HG03064 (cell line): ENCODE measurements around the gene PATE1.
"Not testable (repeated sequence)": the region's sequence is repeated elsewhere in the genome, so short reads cannot be mapped to it uniquely, and the experiment has no call there.

Experiments used
- ATAC-seq: cut with Tn5 transposase; IDR thresholded peaks from one replicate; pipeline ENCODE4 v1.9.1; 2021; ENCODE audit warnings: low read depth; ENCODE audit not compliant: unreplicated experiment

The PATE1 gene, protein sequence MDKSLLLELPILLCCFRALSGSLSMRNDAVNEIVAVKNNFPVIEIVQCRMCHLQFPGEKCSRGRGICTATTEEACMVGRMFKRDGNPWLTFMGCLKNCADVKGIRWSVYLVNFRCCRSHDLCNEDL

DNA sequence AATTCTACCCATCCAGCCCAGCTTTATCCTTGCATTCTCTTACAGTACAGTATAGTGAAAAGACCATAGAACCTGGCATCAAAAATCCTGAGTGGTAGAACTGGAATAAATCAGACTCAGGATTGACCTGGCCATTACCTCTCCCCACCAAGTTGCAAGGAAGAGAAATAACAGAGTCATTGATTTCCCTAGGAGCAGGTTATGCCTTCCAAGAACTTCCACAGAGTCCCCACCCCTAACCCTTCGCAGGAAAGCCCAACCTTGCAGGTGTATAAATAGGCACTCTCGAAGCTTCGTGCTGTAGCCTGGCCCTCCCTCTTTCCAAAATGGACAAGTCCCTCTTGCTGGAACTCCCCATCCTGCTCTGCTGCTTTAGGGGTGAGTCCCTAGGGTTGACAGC lies at the start of gene PATE1:
PATE1 (plus strand) TSS at position 301 of the 400 bp plus-strand sequence; CDS start at position 327, 26 bp downstream.
- no peak for ATAC-seq

DNA sequence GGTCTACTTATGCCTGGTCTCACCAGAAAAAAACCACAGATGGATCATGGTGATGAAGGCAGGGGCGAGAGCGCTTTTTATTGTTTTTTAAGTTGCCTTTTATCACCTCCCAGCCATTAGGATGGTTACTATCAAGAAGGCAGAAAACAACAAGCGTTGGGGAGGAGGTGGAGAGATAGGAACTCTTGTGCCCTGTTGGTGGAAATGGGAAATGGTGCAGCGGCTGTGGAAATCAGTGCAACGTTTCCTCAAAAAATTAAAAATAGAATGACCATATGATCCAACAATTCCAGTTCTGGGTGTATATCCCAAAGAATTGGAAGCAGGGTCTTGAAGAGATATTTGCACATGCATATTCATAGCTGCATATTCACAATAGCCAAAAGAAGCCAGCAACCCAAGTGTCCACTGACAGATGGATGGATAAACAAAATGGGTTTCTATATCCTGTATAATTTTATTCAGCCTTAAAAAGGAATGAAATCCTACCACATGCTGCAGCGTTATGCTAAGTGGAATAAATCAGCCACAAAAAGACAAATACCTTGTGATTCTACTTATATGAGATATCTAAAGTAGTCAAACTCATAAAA lies 45.0 kb upstream of the PATE1 start:
- no peak for ATAC-seq

DNA sequence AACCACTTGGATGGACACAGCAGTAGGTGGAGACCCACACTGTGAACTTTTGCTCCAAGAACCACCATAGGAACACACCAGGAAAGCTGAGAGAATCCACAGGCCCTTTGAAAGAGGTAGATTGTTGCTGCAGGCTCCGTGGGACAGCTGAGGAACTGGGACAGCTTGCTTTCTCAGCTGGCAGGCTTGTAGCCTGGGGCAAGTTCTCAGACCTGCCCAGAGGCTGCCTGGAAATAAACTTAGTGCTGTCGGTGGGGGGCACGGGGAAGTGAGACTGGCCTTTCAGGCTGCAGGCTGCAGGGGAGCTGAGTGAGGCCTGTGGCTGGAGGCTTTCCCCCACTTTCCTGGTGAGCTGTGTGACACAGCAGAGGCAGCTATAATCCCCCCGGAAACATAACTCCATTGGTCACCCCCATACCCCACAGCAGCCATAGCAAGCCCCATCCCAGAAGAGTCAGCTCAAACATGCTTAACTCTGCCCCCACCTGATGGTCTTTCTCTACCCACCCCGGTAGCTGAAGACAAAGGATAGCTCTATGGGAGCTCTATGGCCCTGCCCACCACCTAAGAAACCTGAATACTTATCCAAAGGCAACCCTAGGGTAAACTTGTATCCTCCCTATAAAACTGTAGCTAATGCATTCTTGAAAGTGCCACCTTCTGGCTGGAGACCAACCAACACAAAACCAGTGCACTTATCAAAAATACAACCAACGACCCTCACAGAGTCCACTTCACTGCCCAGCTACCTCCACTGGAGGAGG lies 44.0 kb upstream of the PATE1 start:
- no peak for ATAC-seq

DNA sequence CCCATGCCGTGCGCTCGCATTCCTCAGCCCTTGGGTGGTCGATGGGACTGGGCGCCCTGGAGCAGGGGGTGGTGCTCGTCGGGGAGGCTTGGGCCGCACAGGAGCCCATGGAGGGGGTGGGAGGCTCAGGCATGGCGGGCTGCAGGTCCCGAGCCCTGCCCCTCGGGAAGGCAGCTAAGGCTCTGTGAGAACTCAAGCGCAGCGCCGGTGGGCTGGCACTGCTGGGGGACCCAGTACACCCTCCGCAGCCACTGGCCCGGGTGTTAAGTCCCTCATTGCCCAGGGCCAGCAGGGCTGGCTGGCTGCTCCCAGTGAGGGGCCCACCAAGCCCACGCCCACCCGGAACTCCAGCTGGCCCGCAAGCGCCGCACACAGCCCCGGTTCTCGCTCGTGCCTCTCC lies 41.4 kb upstream of the PATE1 start:
- ATAC-seq, result not testable (repeated sequence)

DNA sequence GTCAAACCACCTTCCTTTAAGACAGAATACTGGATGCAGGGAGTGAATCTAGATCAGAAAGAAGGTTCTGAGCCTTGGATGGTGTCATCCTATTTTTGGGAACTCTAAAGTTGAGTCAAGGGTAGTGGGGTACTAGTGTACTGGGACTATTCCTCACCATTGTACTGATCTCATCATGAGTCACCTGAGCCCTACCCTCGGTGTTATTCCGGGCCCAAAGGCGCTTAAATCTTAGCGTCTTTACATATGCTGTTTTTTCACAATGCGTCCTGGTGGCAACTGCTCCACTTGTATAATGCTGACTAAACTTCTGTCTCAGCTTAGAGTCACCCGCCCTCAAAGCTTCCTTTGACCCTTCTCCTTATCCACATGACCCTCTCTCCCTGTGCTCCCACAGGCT lies 25.3 kb upstream of the PATE1 start:
- no peak for ATAC-seq

DNA sequence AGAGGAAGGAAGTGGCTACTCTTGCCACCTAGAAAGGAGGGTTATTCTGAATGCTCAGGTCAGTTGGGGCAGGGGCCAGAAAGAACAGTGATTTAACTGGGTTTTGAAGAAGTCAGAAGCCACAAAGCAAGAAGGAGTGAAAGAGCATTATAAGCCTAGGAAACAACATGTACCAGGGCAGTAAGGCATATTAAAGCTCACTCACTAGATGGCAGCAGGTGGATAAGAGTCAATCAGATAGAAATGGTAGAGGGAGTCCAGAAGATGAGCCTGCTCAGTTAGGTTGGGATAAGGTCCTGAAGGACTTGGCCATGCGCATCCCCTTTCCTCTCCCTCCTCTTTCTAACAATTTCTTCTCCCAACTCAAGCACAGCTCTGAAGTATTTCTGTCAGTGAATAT lies 22.0 kb upstream of the PATE1 start:
- ATAC-seq, result no peak

DNA sequence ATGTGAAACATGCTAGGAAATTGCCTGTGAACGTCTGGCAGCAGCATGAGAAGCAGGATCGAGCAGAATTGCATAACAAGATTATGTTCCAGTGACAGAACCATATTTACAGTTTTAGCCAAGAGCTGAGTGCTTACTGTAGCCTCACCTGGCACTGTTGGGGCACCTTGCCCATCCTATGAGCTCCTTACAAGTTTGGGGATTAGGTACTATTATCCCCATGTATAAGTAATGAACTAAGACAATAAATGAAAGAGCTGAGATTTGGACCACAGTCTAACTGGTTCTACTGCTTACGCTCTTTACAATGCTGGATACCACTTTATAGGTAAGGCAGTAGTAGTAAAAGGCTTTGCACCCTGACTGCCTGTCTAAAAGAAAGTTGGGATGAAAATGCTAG lies 17.1 kb upstream of the PATE1 start:
- no peak for ATAC-seq

DNA sequence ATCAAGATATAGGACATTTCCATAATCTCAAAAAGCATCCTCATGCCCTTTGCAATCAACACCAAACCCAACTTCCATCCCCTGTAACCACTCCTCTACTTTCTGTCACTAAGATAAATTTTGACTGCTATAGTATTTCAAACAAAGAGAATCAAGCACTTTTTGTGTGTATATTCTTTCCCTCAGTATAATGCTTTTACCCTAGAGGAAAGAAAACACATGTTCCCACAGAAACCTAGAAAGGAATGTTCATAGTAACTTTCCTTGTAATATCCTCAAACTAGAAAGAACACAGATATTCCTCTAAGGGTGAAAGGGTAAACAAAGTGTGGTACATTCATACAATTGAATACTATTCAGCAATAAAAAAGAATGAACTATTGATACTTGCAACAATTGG lies 5.5 kb upstream of the PATE1 start:
- ATAC-seq, result no peak

DNA sequence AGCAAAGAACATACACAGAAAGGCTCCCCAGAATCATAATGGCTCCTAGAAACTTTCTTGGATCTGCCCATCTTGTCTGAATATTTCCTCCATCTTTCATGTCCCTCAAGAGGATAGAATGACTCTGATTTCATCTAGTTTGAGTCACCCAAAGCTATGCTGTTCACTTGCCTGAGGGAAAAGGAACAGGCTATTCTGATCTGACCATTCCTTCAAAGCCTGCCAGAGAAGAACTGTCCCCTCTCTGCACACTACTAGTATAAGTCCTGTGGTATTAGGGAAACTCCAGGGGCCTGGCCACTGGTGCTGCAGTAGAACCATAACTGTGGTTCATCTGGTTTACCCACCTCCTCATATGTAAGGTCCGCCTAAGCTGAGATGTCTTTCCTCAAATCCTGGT lies 2.4 kb upstream of the PATE1 start:
- no peak for ATAC-seq

DNA sequence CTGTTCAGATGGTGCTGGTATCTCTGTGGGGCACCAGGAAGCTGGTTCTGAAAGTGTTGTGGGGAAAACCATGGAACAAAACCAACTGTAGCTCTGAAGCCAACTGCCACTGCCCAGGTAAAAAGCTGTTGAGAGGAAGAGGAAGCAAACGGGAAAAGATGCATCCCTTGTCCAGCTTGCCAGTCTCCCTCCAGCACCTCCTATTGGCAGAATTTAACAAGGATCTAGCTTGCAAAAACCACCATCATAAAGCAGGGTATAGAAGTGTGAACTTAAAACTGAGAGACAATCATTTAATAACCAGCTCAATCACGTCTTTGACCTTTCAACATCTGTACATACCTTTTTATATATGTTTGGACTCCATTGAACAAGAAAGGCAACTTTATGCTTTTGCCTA lies 4.5 kb downstream of the PATE1 start:
- ATAC-seq, result no peak

DNA sequence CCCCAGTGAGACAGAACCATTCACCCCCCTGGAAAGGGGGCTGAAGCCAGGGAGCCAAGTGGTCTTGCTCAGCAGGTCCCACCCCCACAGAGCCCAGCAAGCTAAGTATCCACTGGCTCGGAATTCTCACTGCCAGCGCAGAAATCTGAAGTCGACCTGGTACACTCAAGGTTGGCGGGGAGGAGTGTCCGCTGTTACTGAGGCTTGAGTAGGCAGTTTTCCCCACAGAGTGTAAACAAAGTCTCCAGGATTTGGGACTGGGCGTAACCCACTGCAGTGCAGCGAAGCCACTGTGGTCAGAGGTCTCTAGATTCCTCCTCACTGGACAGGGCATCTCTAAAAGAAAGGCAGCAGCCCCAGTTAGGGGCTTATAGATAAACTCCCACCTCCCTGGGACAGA lies 10.0 kb downstream of the PATE1 start:
- no peak for ATAC-seq

DNA sequence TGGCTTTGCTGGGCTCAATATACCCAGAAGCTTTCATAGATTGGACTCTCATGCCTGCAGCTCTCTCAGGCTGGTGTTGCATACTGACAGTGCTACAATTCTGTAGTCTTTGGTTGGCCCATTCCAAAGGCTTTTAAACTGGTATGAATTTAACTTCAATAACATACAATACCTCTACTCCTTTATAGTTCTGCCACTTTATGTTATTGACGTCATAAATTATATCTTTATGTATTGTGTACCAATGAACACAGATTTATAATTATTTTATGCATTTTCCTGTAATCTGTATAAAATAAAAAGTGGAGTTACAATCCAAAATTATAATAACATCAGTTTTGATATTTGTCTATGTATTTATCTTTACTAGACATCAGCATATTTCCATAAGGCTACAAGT lies 16.4 kb downstream of the PATE1 start:
- no peak for ATAC-seq

DNA sequence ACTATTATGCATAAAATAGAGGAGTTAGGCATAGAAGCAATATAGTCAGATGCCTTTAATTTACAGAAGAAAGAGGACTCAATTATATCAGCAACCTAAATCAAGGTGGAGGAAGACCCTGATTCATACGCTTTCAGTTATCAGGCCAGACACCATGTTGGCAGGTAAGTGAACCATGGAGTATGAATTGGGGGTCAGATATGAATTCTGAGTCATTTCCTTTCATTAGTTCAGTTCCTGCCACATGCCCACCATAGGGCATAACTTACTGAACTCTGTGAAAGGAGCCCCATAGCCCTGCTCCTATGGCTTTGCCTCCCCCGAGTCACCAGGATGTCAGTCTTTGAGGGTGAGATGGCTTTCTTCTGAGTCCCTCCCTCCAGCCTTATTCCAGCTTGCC lies 17.4 kb downstream of the PATE1 start:
- no peak for ATAC-seq

DNA sequence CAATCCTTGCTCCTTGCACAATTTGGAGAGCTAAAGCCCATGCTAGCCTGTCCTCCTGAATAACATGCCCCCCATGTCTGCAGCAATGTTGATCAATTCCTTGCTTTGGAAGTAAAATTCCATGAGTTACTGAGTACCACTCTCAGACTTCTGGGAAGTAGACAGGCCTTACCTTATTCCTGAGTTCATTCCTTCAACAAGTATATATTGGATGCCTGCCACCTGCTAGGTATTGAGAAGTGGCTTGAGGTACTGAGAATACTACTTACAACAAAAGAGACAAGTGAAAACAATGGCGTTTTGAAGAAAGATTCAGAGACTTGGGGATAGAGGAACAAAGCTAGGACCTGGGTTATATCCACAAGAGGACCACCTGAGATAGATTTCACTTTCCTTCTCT lies 20.2 kb downstream of the PATE1 start:
- ATAC-seq, result no peak

DNA sequence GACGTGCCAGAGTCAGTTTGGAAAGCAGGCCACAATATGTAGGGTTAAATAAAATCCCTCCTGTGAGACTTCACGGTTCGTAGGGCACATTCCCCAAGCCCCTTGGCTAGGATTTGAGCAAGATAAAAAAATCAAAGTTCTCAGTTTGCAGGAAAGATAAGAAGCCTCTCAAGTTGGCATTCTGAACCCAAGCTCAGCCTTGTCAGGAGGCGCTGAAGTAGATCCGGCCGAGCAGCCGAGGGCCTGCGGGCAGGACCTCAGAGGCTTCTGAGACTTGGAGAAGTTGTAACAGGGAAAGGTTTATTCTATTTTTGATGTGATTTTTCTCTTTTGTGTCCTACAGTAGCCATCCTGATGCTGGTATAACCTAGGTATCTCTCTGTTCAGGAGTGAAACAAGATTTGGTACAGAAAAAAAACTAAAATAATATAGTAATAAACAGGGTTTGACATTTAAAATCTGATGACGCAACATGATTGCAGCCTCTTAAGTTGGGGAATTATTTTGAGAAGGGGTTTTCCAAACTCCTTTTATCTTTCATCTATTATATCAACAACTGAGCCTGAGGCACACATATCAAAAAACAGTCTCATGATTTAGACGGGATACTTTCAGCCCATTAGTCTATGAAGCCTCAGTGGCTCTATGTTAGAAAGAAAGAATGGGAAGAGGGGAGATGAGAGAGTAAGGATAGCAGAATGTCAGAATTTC lies 22.4 kb downstream of the PATE1 start:
- ATAC-seq, result no peak

DNA sequence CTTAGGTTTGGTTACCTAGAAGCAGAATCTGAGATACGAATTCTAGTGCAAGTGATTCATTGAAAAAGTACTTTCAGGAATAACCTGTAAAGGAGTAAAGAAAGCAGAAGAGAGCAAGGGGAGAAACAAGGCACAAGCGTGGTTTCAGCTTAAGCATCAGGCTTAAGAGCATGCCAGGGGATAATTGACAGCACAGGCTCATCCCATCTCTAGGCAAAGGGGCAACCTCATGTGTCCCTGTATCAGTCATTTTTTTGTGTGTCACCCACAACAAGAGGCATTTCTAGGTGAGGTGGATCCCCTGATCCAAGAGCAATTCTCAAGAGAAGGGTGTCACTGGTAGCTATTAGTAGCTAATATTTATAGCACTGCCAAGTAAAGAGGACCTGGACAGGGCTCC lies 24.5 kb downstream of the PATE1 start:
- no peak for ATAC-seq

DNA sequence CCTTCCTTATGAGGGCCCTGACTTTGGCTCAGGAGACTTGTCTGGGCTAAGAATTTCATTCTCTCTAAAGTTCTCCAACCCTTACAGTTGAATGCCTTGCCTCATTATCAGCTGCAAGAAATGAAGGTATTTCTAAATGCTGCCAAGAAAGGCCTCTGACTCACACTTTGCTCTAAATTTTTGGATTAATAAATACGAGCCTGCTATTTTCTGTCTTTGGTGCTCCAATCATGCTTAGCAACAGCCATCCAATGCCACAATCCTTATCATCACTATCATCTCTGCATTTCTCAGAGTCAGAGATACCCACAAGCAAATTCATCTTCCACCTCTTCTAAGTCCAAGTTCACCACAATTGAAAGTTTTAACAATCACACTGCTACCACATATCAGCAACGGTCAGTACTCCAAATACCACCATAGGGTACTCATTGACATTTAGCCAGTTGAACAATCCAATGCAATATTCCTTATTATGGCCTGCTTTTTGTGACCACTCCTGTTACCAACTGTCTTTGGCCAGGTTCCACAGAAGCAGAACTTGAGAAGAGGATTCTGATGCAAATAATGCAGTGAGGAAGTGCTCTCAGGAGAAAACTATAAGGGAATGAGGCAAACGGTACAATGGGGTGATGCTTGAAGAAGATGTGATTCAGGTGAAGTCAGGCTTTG lies 26.9 kb downstream of the PATE1 start:
- ATAC-seq, result no peak

DNA sequence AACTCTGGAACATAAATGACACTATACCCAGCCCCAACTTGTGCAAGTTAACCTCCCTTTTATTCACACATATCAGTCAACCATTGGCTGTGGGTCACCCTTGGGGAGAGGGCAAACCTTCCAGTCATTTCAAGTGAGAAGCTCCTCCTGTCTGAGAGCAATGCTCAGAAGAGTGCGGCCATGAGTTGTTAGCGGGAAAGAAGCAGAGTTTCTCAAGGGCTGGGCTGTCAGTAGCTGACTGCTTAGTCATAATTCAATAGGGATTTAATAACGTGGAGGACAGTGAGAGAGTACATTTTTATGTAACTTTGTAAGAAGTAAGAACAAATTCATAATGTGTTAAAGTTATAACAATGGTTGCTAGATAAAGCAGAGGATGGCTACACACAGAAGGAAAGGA lies 27.4 kb downstream of the PATE1 start:
- no peak for ATAC-seq

DNA sequence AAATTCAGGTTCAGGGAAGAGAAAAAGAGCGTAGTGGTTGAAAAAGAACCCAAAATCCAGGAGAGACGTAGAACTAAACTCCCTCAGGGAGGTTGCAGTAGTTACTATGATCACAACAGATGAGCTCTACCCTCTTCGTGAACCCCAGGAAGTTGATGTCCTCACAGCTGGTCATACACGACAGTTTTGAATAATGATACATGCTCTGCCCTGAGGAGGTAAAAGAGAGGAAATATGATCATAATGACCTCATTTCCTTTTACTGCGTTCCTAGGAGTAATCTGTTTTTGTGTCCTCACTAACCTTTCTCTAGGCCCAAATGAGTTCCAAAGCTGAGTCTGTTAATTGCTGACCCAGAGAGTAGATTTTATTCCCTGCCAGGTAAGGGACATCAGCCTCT lies 31.2 kb downstream of the PATE1 start:
- ATAC-seq, result no peak

DNA sequence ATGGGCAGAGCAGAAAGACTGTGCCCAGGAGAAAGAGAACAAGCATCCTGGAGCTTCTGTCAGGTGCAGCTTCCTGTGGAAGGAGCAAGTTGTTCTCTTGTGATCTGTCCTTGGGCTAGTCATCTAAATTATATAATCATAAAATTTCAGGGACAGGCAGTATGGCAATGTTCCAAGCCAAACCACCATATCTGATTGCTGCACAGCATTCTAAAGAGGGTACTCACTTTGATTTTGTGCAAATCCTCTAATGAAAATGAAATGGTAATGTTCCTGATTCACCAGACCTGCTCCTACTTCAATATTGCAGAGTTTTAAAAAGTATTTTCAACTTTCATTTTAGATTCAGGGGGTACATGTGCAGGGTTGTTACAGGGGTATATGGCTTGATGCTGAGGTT lies 32.6 kb downstream of the PATE1 start, which contains the start of gene PATE2:
PATE2 (minus strand) TSS at position 101 of the 400 bp plus-strand sequence; CDS start at position 46, 55 bp downstream.
- ATAC-seq, result no peak

DNA sequence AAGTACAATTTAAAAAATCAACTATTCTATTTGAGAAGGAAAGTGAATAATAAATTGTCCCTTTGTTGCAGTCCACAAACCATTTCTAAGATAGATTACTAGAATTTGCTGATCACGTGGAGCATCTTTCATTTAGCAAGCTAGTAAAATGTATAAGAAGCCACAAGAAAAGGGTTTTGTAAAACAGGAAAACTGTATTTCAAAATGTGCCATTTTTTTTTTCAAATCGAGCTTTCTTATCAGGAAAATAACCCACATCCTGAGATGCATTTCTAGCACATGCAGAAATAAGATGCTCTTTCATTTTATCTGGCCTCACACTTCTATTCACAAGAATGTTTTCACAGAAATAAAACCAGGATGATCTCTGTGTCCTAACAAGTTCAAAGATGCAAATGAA lies 38.6 kb downstream of the PATE1 start:
- no peak for ATAC-seq
